ENCODE results near the gene GATAD2A.
A peak's percentile ranks its signal among the peaks of the same experiment; 100 is the strongest.

GATAD2A gene

DNA sequence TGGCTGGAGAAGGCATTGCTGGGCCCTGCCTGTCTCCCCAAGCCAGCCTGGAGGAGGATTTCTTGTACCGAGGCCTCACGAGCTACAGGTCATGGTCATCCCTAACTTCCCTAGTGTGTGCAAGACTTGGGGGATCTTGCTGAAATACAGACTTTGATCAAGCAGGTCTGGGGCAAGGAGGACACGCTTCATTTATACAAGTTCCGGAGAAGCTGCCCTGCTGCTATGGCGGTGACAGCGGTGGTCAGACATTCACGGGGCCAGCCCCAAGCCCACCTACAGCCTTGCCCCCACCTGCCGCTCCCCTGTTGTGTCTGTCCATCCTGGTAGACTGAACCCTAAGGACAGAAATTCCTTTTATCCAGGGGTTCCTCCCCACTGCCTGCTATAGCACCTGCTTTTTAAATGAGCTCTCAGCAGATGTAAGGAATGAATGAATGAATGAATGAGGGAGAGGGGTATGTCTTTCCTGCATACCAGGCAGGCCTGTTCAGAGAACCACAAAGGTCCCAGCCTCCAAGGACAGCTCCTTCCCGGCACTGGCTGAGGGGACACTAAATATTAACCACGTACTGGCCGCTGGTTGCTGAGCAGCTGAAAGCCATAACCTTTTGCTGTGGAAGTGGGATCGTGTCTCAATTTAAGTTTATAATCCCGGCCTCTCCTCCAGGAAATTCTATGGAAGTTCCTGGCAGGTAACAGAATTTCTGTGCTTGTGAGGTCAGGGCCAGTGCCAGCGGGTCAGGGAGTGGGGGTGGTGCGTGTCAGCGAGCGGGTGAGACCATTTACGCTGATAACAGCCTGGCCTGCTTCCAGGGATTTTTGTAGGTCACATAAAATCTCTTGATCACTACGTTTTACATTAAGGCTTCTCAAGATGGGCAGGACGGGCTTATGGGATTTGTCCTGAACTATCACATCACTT is 82.7 kb downstream of the GATAD2A start:
- H3K4me3 ChIP-seq (ENCODE audit: low read length), result peak overlapping the region; percentile 39; the same call in 1 of the 2 replicates
- TF ChIP-seq, protein P1, sequence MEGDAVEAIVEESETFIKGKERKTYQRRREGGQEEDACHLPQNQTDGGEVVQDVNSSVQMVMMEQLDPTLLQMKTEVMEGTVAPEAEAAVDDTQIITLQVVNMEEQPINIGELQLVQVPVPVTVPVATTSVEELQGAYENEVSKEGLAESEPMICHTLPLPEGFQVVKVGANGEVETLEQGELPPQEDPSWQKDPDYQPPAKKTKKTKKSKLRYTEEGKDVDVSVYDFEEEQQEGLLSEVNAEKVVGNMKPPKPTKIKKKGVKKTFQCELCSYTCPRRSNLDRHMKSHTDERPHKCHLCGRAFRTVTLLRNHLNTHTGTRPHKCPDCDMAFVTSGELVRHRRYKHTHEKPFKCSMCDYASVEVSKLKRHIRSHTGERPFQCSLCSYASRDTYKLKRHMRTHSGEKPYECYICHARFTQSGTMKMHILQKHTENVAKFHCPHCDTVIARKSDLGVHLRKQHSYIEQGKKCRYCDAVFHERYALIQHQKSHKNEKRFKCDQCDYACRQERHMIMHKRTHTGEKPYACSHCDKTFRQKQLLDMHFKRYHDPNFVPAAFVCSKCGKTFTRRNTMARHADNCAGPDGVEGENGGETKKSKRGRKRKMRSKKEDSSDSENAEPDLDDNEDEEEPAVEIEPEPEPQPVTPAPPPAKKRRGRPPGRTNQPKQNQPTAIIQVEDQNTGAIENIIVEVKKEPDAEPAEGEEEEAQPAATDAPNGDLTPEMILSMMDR (conservative IDR thresholded peaks at IDR 0.05; ENCODE audit: low read length), result no peak
- DNase-seq (ENCODE audit: low read depth), result no peak

GRCh38 chr19:19488875-19489690 is 83.6 kb downstream of the GATAD2A start:
- TF ChIP-seq, protein P1 (conservative IDR thresholded peaks at IDR 0.05; ENCODE audit: low read length), result no peak
- peak overlapping the region; percentile 39 for H3K4me3 ChIP-seq (ENCODE audit: low read length)
- DNase-seq (ENCODE audit: low read depth), result peak; percentile 96

- no peak for DNase-seq (ENCODE audit: low read depth)
- H3K4me3 ChIP-seq (ENCODE audit: low read length), result no peak overlapping the region
- TF ChIP-seq, protein P1 (conservative IDR thresholded peaks at IDR 0.05; ENCODE audit: low read length), result no peak
These were observed 84.3 kb downstream of the GATAD2A start for GRCh38 chr19:19489804-19490204.

GRCh38 chr19:19490214-19490968 is 84.9 kb downstream of the GATAD2A start:
- TF ChIP-seq, protein P1 (conservative IDR thresholded peaks at IDR 0.05; ENCODE audit: low read length), result peak; percentile 82
- H3K4me3 ChIP-seq (ENCODE audit: low read length), result no peak overlapping the region

GRCh38 chr19:19491321-19492025 is 86.0 kb downstream of the GATAD2A start:
- TF ChIP-seq, protein P1 (conservative IDR thresholded peaks at IDR 0.05; ENCODE audit: low read length), result no peak
- H3K4me3 ChIP-seq (ENCODE audit: low read length), result no peak overlapping the region
- no peak for DNase-seq (ENCODE audit: low read depth)

More at GRCh38 chr19:19490214-19490968, 84.9 kb downstream of the GATAD2A start:
- DNase-seq (ENCODE audit: low read depth), result peak; percentile 81

- TF ChIP-seq, protein P1 (conservative IDR thresholded peaks at IDR 0.05; ENCODE audit: low read length), result no peak
- DNase-seq (ENCODE audit: low read depth), result no peak
- no peak overlapping the region for H3K4me3 ChIP-seq (ENCODE audit: low read length)
These were observed 86.6 kb downstream of the GATAD2A start for GRCh38 chr19:19492026-19492610.

All from AG10803 (cell line).